Loucy (cell line): Measurements from ENCODE around the gene RIPK3.

Experiments used
- EZH2phosphoT487 ChIP-seq: fragments of 200-600 bp; IDR thresholded peaks from 2 replicates; pipeline ENCODE4 v1.6.1; 2018; ENCODE audit warnings: antibody characterized with exemption, mild to moderate bottlenecking, moderate library complexity, borderline replicate concordance
- TF ChIP-seq, protein P1 (sequence below): fragments of 200-600 bp; sonication (generic); conservative IDR thresholded peaks from 2 replicates; pipeline ENCODE4 v1.5.1; 2014; ENCODE audit warnings: mild to moderate bottlenecking, antibody characterized with exemption, low read length

DNA sequence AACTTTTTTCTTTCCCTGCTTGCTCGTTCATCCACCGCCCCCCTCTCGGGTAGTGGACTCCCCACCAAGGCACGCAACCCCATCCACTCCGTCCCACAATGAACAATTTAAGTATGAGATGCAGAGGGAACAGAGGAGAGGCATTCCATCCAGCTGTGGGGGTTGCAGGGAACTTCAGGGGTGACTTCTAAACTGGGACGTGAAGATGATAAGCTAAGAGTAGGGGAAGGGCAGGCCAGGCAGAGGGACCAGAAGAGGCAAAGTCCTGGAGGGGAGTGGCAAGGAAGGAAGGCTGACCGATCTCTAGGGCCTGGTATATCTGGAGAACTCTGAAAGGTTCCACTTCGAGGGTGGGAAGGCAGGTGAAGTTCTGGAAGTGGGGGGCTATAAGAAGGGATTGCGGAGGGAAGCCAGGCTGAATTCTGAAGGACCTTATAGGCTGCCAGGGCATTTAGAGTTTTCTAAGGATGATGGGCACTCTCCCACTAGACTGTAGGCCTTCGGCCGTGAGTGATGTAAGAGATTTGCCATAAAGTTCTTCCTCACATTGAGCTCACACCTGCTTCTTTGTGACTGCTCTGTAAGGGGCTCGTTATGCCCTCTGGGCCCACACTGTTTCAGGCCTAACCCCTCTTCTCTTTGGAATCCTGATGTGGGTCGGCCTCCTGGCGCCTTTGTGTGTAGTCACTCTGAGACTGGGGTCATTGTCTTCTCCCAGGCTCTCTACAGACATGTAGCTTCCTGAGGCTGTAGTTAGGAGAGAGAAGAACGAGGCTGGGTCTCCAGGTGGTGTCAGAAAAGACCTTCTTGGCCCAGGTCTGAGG is 40.3 kb upstream of the RIPK3 start:
- TF ChIP-seq, protein P1, sequence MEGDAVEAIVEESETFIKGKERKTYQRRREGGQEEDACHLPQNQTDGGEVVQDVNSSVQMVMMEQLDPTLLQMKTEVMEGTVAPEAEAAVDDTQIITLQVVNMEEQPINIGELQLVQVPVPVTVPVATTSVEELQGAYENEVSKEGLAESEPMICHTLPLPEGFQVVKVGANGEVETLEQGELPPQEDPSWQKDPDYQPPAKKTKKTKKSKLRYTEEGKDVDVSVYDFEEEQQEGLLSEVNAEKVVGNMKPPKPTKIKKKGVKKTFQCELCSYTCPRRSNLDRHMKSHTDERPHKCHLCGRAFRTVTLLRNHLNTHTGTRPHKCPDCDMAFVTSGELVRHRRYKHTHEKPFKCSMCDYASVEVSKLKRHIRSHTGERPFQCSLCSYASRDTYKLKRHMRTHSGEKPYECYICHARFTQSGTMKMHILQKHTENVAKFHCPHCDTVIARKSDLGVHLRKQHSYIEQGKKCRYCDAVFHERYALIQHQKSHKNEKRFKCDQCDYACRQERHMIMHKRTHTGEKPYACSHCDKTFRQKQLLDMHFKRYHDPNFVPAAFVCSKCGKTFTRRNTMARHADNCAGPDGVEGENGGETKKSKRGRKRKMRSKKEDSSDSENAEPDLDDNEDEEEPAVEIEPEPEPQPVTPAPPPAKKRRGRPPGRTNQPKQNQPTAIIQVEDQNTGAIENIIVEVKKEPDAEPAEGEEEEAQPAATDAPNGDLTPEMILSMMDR, result no peak
- TF ChIP-seq EZH2phosphoT487, result no peak
